ENCODE data around the gene ALPK3. TPM values are rescaled to one million over a fixed set of nuclear protein-coding genes. Genes with fewer than 3 reads are reported as not detected.

Gene ALPK3
- total RNA-seq, 1 experiment from 2014 or later = 16.5 TPM

GRCh38 chr15:84880822-84881519 is 63.8 kb downstream of the ALPK3 start (continued):
- TF ChIP-seq PRDM15 (CRISPR knock-in tag; IDR thresholded peaks at IDR 0.05) (no peak), RORB (CRISPR knock-in tag; IDR thresholded peaks at IDR 0.05) (no peak), AR (CRISPR knock-in tag; IDR thresholded peaks at IDR 0.05) (no peak), NFATC4 (CRISPR knock-in tag; IDR thresholded peaks at IDR 0.05) (no peak), EMX1 (CRISPR knock-in tag; IDR thresholded peaks at IDR 0.05) (no peak), ZNF671 (CRISPR knock-in tag; IDR thresholded peaks at IDR 0.05) (no peak), FOXP1 (CRISPR knock-in tag; IDR thresholded peaks at IDR 0.05; ENCODE audit: borderline replicate concordance) (no peak), ZMAT4 (CRISPR knock-in tag; IDR thresholded peaks at IDR 0.05) (no peak)

- TF ChIP-seq ZNF416 (CRISPR knock-in tag; IDR thresholded peaks at IDR 0.05) (no peak), TP53 (CRISPR knock-in tag; IDR thresholded peaks at IDR 0.05) (no peak), E2F4 (CRISPR knock-in tag; IDR thresholded peaks at IDR 0.05; ENCODE audit: borderline replicate concordance, low read depth) (no peak)
- Mint-ChIP-seq H3K27me3 (ENCODE audit: low read depth) (no peaks in the 10 kb centered on the region), H3K4me3 (no peak overlapping the region), H3K9me3 (no peaks in the 10 kb centered on the region), H3K4me1 (peaks cover 10% of the 10 kb centered on the region), H3K36me3 (no peaks in the 10 kb centered on the region), H3K27ac (no peak overlapping the region)
- no peak for DNase-seq (ENCODE audit: low spot score)
- ChIA-PET CTCF (interaction anchor here (3.1 kb wide), 1 partner anchor 47 kb away, joined by 13 read pairs; no protein-coding TSS in a partner anchor), POLR2A (interaction anchor here (1.6 kb wide), 1 partner anchor 47 kb away, joined by 4 read pairs; no protein-coding TSS in a partner anchor)
- ATAC-seq = no peak
Observed at GRCh38 chr15:84881520-84881830, 64.3 kb downstream of the ALPK3 start.

GRCh38 chr15:84883466-84883865 is 66.3 kb downstream of the ALPK3 start:
- ATAC-seq = no peak
- POLR2A ChIA-PET = no interaction called here
- TF ChIP-seq CDX4 (CRISPR knock-in tag; IDR thresholded peaks at IDR 0.05; ENCODE audit: borderline replicate concordance) (no peak), JAZF1 (CRISPR knock-in tag; IDR thresholded peaks at IDR 0.05) (no peak), NFE2L1 (CRISPR knock-in tag; IDR thresholded peaks at IDR 0.05) (no peak), PRRX2 (CRISPR knock-in tag; IDR thresholded peaks at IDR 0.05) (no peak), NR3C1 (CRISPR knock-in tag; conservative IDR thresholded peaks at IDR 0.05; ENCODE audit: low read depth) (no peak), ZNF532 (CRISPR knock-in tag; IDR thresholded peaks at IDR 0.05; ENCODE audit: borderline replicate concordance) (no peak), JUN (CRISPR knock-in tag; IDR thresholded peaks at IDR 0.05) (no peak), SMAD4 (CRISPR knock-in tag; IDR thresholded peaks at IDR 0.05) (no peak), ZNF317 (CRISPR knock-in tag; IDR thresholded peaks at IDR 0.05; ENCODE audit: borderline replicate concordance, low read depth) (no peak), TEAD4 (CRISPR knock-in tag; IDR thresholded peaks at IDR 0.05) (no peak), ESRRA (CRISPR knock-in tag; IDR thresholded peaks at IDR 0.05; ENCODE audit: borderline replicate concordance) (no peak)

More at GRCh38 chr15:84883466-84883865, 66.3 kb downstream of the ALPK3 start:
- Mint-ChIP-seq H3K36me3 (no peaks in the 10 kb centered on the region), H3K27me3 (ENCODE audit: low read depth) (no peaks in the 10 kb centered on the region), H3K9me3 (no peaks in the 10 kb centered on the region), H3K4me3 (no peak overlapping the region), H3K27ac (no peak overlapping the region), H3K4me1 (peaks cover 8% of the 10 kb centered on the region)
- no peak for DNase-seq (ENCODE audit: low spot score)
- CTCF ChIA-PET = interaction anchor here (1.1 to 3.1 kb wide), 2 partner anchors 38 to 45 kb away, joined by 3 to 13 read pairs; no protein-coding TSS in a partner anchor
